Measurements from ENCODE around the gene CXCR3.
"Not testable (repeated sequence)": the region's sequence is repeated elsewhere in the genome, so short reads cannot be mapped to it uniquely, and the experiment has no call there.

GRCh38 chrX:71571390-71571789, 46.9 kb downstream of the CXCR3 start:
- not testable (repeated sequence) for TF ChIP-seq CTCF, POLR2A (IDR thresholded peaks at IDR 0.05)

Measured in heart left ventricle (tissue), 13 donors.